A204.1 (cell line): ENCODE data around the gene HHIP.

Experiments used
- FAIRE-seq: peaks from 2 replicates; lab custom pipeline; 2012; peaks lifted over from hg19 to GRCh38; lab: Jason Lieb, UNC

HHIP gene

GRCh38 chr4:144656850-144657249 is 10.9 kb downstream of the HHIP start:
- no peak for FAIRE-seq

- no peak for FAIRE-seq
Measured at GRCh38 chr4:144658015-144658567, 12.1 kb downstream of the HHIP start.

- no peak for FAIRE-seq
Measured at GRCh38 chr4:144658903-144659302, 12.9 kb downstream of the HHIP start.

GRCh38 chr4:144659447-144659846 is 13.5 kb downstream of the HHIP start:
- FAIRE-seq, result no peak

- FAIRE-seq, result no peak
Measured at GRCh38 chr4:144663834-144664475, 18.0 kb downstream of the HHIP start.

GRCh38 chr4:144666539-144667175 is 20.7 kb downstream of the HHIP start:
- no peak for FAIRE-seq

GRCh38 chr4:144667500-144667899 is 21.5 kb downstream of the HHIP start:
- FAIRE-seq, result no peak

- no peak for FAIRE-seq
Measured at GRCh38 chr4:144670776-144671175, 24.8 kb downstream of the HHIP start.

GRCh38 chr4:144674711-144675110 is 28.8 kb downstream of the HHIP start:
- FAIRE-seq, result no peak

GRCh38 chr4:144681806-144682205 is 35.9 kb downstream of the HHIP start:
- no peak for FAIRE-seq

- FAIRE-seq, result no peak
Measured at GRCh38 chr4:144683516-144683915, 37.6 kb downstream of the HHIP start.

GRCh38 chr4:144685911-144686310 is 40.0 kb downstream of the HHIP start:
- FAIRE-seq, result no peak

- no peak for FAIRE-seq
Measured at GRCh38 chr4:144686921-144687320, 41.0 kb downstream of the HHIP start.

- FAIRE-seq, result no peak
Measured at GRCh38 chr4:144687466-144687865, 41.5 kb downstream of the HHIP start.

GRCh38 chr4:144688035-144688569 is 42.1 kb downstream of the HHIP start:
- no peak for FAIRE-seq

GRCh38 chr4:144689125-144689524 is 43.2 kb downstream of the HHIP start:
- no peak for FAIRE-seq

- no peak for FAIRE-seq
Measured at GRCh38 chr4:144695721-144696120, 49.8 kb downstream of the HHIP start.

GRCh38 chr4:144696376-144696775 is 50.4 kb downstream of the HHIP start:
- FAIRE-seq, result no peak

GRCh38 chr4:144699565-144699964 is 53.6 kb downstream of the HHIP start:
- no peak for FAIRE-seq

GRCh38 chr4:144701683-144702233 is 55.8 kb downstream of the HHIP start:
- FAIRE-seq, result no peak

- no peak for FAIRE-seq
Measured at GRCh38 chr4:144703494-144703893, 57.5 kb downstream of the HHIP start.

GRCh38 chr4:144705601-144706590 is 59.9 kb downstream of the HHIP start:
- FAIRE-seq, result no peak
